Tibial artery (tissue), 4 donors: ENCODE results near the gene OBSCN.

Source experiments
- DNase-seq, 2 donors: peaks; one replicate each; pipeline ENCODE4 v3.0.0-alpha.2; 2019
- H3K27ac ChIP-seq, 2 donors: fragments of 200-600 bp; sonication (generic) in 1 of 2; 1 replicate in 1 of 2; 2 replicates in 1 of 2; pipeline ENCODE4 v1.5.1; 2018 to 2019; ENCODE audit warnings: mild to moderate bottlenecking in 1 of 2
- H3K27me3 ChIP-seq, 2 donors: fragments of 200-600 bp; sonication (generic) in 1 of 2; one replicate each; pipeline versions ENCODE4 v1.5.1 to v1.6.0; 2016 to 2019
- H3K36me3 ChIP-seq, 3 donors: fragments of 200-600 bp; sonication (generic) in 2 of 3; one replicate each; pipeline ENCODE4 v1.5.1; 2016 to 2019; ENCODE audit warnings: mild to moderate bottlenecking in 2 of 3
- H3K4me1 ChIP-seq, 4 donors: fragments of 200-600 bp; sonication (generic) in 2 of 4; 1 replicate in 3 of 4; 2 replicates in 1 of 4; pipeline ENCODE4 v1.5.1; 2016 to 2019
- H3K4me3 ChIP-seq, 2 donors: fragments of 200-600 bp; sonication (generic) in 1 of 2; 1 replicate in 1 of 2; 2 replicates in 1 of 2; pipeline ENCODE4 v1.5.1; 2018 to 2019; ENCODE audit warnings: mild to moderate bottlenecking in 2 of 2
- H3K9me3 ChIP-seq, 3 donors: fragments of 200-600 bp; sonication (generic) in 1 of 3; one replicate each; pipeline ENCODE4 v1.5.1; 2016 to 2019
- CTCF ChIP-seq, 2 experiments: fragments of 200-600 bp in 1 of 2; fragments of 450-650 bp in 1 of 2; IDR thresholded peaks; one replicate each; pipeline ENCODE4 v1.5.1; 2017 to 2019; ENCODE audit warnings: antibody characterized with exemption in 2 of 2, mild to moderate bottlenecking in 1 of 2, moderate library complexity in 1 of 2
- intact Hi-C: fragments of 100-400 bp; cut with DNase I; formaldehyde crosslinking; loops from one replicate; pipeline ENCODE4 v1.15.0; 2023; ENCODE audit warnings: low total_unique reads

Gene OBSCN

GRCh38 chr1:228426518-228427175 is 218.8 kb downstream of the OBSCN start:
- no peaks in the 10 kb centered on the region for H3K9me3 ChIP-seq
- no peak overlapping the region for H3K4me3 ChIP-seq
- no peaks in the 10 kb centered on the region for H3K4me1 ChIP-seq
- intact Hi-C loops, result no loop called here
- DNase-seq, result no peak
- no peaks in the 10 kb centered on the region for H3K36me3 ChIP-seq
- H3K27me3 ChIP-seq, result peaks cover 0 to 11% of the 10 kb centered on the region in 2 donors
- no peak overlapping the region for H3K27ac ChIP-seq
- TF ChIP-seq CTCF (IDR thresholded peaks at IDR 0.05), result no peak

GRCh38 chr1:228428412-228428811 is 220.6 kb downstream of the OBSCN start:
- DNase-seq, result no peak
- no peaks in the 10 kb centered on the region for H3K4me1 ChIP-seq
- no peaks in the 10 kb centered on the region for H3K36me3 ChIP-seq
- no peak for TF ChIP-seq CTCF (IDR thresholded peaks at IDR 0.05)
- peaks cover 0 to 16% of the 10 kb centered on the region in 2 donors for H3K27me3 ChIP-seq
- no peak overlapping the region for H3K4me3 ChIP-seq
- intact Hi-C loops, result no loop called here
- H3K27ac ChIP-seq, result no peak overlapping the region
- H3K9me3 ChIP-seq, result no peaks in the 10 kb centered on the region
